Heart left ventricle (tissue), 13 donors: ENCODE measurements around the gene YPEL4.

Source experiments
- CTCF ChIP-seq, 12 donors: fragments of 200-600 bp; sonication (generic) in 4 of 12; IDR thresholded peaks; one replicate each; pipeline versions ENCODE4 v1.5.0 to v1.8.0; 2018 to 2022; ENCODE audit warnings: antibody characterized with exemption in 12 of 12, mild to moderate bottlenecking in 5 of 12
- POLR2A ChIP-seq, 2 donors: fragments of 450-650 bp; IDR thresholded peaks; one replicate each; pipeline ENCODE4 v1.6.1; 2017; ENCODE audit warnings: antibody characterized with exemption in 2 of 2, mild to moderate bottlenecking in 2 of 2, moderate library complexity in 2 of 2
- donor health status: ischemic (EF 13 %, LVEDD 7.1; RV severe dilation, severe dysfunction).
- donor health status: DM: no; HTN: yes; CAD: no.
- donor health status: DM: no; HTN: no; CAD: no.
- donor health status: ischemic (EF 25% LVEDD 6.9; RV normal size, moderate dysfunction).
- donor health status: ischemic (EF 25% LVEDD 5.7; RV mildly dilated, moderate dysfunction).
- donor health status: ischemic (EF 35%, LVEDD 5.7; RV mildly dilated, moderate dysfunction).
- donor health status: nonischemic (EF 11% LVEDD 7.7; RV severe dilation, severe dysfunction).
- donor health status: DM: yes; HTN: yes; CAD: no.
- donor health status: PGD.
- donor health status: ischemic (EF 29% LVEDD 5.4; RV normal size, mild dysfunction).
- donor health status: nonischemic (EF 23%, LVEDD 6.1; RV moderate dilation, normal function).

GRCh38 chr11:57650739-57651090, 1.0 kb upstream of the YPEL4 start:
- TF ChIP-seq CTCF (IDR thresholded peaks at IDR 0.05), result no peak
- no peak for TF ChIP-seq POLR2A (IDR thresholded peaks at IDR 0.05)
